Lung (tissue), 12 donors: Measurements from ENCODE around the gene CDK19. TPM values are rescaled to one million over a fixed set of nuclear protein-coding genes. Genes with fewer than 3 reads are reported as not detected.
A peak's percentile ranks its signal among the peaks of the same experiment; 100 is the strongest.

ENCODE experiments used
- ATAC-seq: fragments of 200-7000 bp; cut with Tn5 transposase; one replicate; pipeline ENCODE4 v1.9.1; 2020; ENCODE audit warnings: moderate number of reproducible peaks; ENCODE audit not compliant: insufficient read depth, low FRiP score
- DNase-seq, 3 donors: peaks; one replicate each; pipeline ENCODE4 v3.0.0-alpha.2; 2013 to 2017
- H3K27ac ChIP-seq, 2 donors: one replicate each; pipeline ENCODE4 v1.5.1; 2013; ENCODE audit warnings: mild to moderate bottlenecking in 2 of 2, moderate library complexity in 2 of 2, control low read depth in 1 of 2, inconsistent platforms in 1 of 2, low read depth in 1 of 2, low read length in 1 of 2
- H3K27me3 ChIP-seq, 3 donors: one replicate each; pipeline ENCODE4 v1.5.1; 2013; ENCODE audit warnings: low read length in 2 of 3; ENCODE audit not compliant: control insufficient read depth in 3 of 3, insufficient read depth in 3 of 3
- H3K36me3 ChIP-seq, 4 donors: one replicate each; pipeline ENCODE4 v1.5.1; 2013; ENCODE audit warnings: low read length in 4 of 4, mild to moderate bottlenecking in 1 of 4, moderate library complexity in 1 of 4; ENCODE audit not compliant: control insufficient read depth in 4 of 4, insufficient read depth in 4 of 4
- H3K4me1 ChIP-seq, 5 donors: one replicate each; pipeline ENCODE4 v1.5.1; 2013; ENCODE audit warnings: low read length in 5 of 5, mild to moderate bottlenecking in 2 of 5, moderate library complexity in 1 of 5; ENCODE audit not compliant: control insufficient read depth in 5 of 5, insufficient read depth in 5 of 5
- H3K4me3 ChIP-seq: one replicate; pipeline ENCODE4 v1.5.1; 2013; ENCODE audit warnings: mild to moderate bottlenecking, control low read depth, moderate library complexity
- H3K9ac ChIP-seq, 2 donors: one replicate each; pipeline ENCODE4 v1.5.1; 2013; ENCODE audit warnings: low read length in 2 of 2, control low read depth in 1 of 2; ENCODE audit not compliant: insufficient read depth in 1 of 2
- H3K9me3 ChIP-seq, 4 donors: one replicate each; pipeline ENCODE4 v1.5.1; 2013; ENCODE audit warnings: low read length in 3 of 4, mild to moderate bottlenecking in 1 of 4, moderate library complexity in 1 of 4; ENCODE audit not compliant: control insufficient read depth in 4 of 4, insufficient read depth in 3 of 4
- WGBS, 2 donors: extraction: QIAGEN DNeasy Blood & Tissue Kit; methylation state at CpG; one replicate each; pipeline ENCODE4 v1.1.7; 2013; 5-methylcytosine and 5-hydroxymethylcytosine counted together
- polyA plus RNA-seq, 2 donors: library from polyadenylated mRNA; stranded (reverse); fragments of 200-250 nt; gene quantifications; one replicate each; pipeline ENCODE4 v1.2.1, GENCODE V29; 2013
- total RNA-seq, 2 donors: library from RNA; depleted of rRNA in 1 of 2; stranded (reverse); fragments of >200 nt in 1 of 2; gene quantifications; one replicate each; pipeline ENCODE4 v1.2.1, GENCODE V29; 2014 to 2021
- TF ChIP-seq, protein P1 (sequence below): IDR thresholded peaks from 2 replicates; pipeline ENCODE4 v1.5.1; 2012; ENCODE audit warnings: mild to moderate bottlenecking; ENCODE audit errors: control extremely low read depth, extremely low read depth
- donor health status: control.
- donor health status: control.
- donor health status: Bipolar disorder and iron deficiency.
- donor health status: healthy.
- donor health status: DM: yes; HTN: yes; CAD: no.

Gene CDK19
- total and polyA plus RNA-seq, 4 donors, result 6.0 to 37.9 (median 10.4) TPM

DNA sequence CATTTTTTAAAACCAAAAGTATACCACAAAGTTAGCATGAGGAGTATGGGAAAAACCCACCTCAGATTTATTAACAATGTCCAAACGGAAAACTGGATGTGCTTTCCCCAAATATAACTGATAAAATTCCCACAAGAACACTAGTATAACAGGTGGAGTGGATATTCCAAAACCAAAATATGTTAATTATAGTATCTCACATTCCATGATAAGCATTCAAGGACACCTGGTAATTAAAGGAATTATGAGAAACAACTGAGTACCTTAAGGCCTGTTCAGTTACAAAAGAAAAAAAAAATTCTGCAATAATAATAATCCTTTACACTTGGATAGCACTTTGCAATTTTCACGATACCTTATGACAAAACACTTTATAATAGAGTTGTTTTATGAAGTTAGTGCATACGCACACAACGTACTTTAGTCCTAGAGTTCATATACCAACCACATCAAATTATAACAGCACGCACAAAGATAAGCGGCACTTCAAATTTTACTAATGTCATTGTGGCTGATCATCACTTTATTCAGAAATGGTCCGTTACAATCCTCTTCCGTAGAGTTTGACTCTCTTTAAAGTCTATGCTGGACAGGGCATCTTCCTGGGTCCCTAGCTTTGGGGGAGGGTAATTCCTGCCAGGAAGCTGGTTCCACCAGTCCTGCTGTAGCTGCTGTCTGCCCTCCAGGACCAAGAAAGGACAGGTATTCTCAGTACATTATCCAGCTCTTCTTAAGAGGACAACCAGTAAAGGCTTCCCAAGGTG, 1.7 kb downstream of the CDK19 start:
- Histone ChIP-seq H3K27me3 (no peaks in the 10 kb centered on the region), H3K9me3 (no peaks in the 10 kb centered on the region), H3K4me1 (peaks cover 0 to 11% (median 6%) of the 10 kb centered on the region in 5 donors), H3K27ac (no peak overlapping the region), H3K36me3 (peaks cover 0 to 5% (median 0%) of the 10 kb centered on the region in 4 donors), H3K9ac (peak overlapping the region in 1 of 2 donors; percentile 70), H3K4me3 (no peak overlapping the region)
- peak in 1 of 3 donors; percentile 32 for DNase-seq
- 65 to 69% methylated on average over 8 of the region's 8 CpGs for WGBS, 2 donors
- TF ChIP-seq, protein P1, sequence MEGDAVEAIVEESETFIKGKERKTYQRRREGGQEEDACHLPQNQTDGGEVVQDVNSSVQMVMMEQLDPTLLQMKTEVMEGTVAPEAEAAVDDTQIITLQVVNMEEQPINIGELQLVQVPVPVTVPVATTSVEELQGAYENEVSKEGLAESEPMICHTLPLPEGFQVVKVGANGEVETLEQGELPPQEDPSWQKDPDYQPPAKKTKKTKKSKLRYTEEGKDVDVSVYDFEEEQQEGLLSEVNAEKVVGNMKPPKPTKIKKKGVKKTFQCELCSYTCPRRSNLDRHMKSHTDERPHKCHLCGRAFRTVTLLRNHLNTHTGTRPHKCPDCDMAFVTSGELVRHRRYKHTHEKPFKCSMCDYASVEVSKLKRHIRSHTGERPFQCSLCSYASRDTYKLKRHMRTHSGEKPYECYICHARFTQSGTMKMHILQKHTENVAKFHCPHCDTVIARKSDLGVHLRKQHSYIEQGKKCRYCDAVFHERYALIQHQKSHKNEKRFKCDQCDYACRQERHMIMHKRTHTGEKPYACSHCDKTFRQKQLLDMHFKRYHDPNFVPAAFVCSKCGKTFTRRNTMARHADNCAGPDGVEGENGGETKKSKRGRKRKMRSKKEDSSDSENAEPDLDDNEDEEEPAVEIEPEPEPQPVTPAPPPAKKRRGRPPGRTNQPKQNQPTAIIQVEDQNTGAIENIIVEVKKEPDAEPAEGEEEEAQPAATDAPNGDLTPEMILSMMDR, result no peak
- ATAC-seq, result no peak

DNA sequence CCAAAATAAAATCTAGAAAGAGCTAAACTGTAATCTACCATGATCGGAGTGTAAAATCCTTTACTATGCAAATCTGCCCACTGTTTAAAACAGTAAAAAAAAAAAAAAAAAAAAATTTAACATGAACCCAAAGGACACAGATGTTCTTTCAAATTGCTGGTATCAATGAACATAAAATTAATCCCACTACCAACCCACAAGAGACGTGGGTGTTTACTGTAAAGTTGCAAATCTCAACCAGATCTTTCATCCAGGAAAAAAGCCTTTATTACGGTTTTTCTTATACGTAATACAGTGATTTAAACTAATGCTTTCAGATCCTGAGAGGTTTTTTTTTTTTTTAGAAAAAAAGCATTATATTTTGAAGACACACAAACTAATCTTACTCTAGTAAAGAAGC, 2.5 kb downstream of the CDK19 start:
- WGBS, 2 donors, result 93 to 94% methylated on average over 4 of the region's 4 CpGs
- Histone ChIP-seq H3K9me3 (no peaks in the 10 kb centered on the region), H3K4me3 (no peak overlapping the region), H3K36me3 (peaks cover 0 to 5% (median 0%) of the 10 kb centered on the region in 4 donors), H3K27ac (no peak overlapping the region), H3K27me3 (no peaks in the 10 kb centered on the region), H3K9ac (no peak overlapping the region), H3K4me1 (peaks cover 0 to 11% (median 6%) of the 10 kb centered on the region in 5 donors)
- TF ChIP-seq, protein P1, result no peak
- ATAC-seq (no peak), DNase-seq (no peak)

DNA sequence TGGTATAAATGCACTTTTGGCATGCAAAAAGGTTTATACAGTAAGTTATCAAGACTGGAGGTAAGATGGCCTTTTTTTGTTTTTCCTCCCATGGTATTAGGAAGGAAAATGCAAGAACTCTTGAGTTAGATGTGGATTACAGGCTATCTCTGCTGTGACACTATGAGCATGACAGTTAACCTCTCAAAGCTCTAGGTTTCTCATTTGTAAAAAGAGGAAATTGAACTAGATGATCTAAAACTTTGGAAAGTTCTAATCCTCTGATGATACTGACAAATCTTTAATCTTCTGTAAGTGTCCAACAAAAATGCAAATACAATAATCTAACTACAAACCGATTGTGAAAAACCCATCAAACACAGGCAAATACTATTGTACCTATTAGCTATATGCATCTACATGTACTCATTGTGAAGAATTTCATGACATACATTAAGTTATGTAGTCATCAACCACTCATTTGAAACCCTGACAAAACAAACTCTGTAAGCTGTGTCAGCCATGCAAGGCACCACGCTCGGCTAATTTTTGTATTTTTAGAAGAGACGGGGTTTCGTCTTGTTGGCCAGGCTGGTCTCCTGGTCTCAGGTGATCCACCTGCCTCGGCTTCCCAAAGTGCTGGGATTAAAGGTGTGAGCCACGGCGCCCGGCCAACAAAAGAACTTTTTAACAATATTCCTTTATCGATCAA, 4.2 kb downstream of the CDK19 start:
- WGBS, 2 donors, result 93 to 96% methylated on average over 10 of the region's 10 CpGs
- TF ChIP-seq, protein P1, result no peak
- Histone ChIP-seq H3K4me3 (no peak overlapping the region), H3K4me1 (peaks cover 0 to 9% (median 3%) of the 10 kb centered on the region in 5 donors), H3K9me3 (no peaks in the 10 kb centered on the region), H3K27me3 (no peaks in the 10 kb centered on the region), H3K9ac (no peak overlapping the region), H3K27ac (no peak overlapping the region), H3K36me3 (peaks cover 0 to 5% (median 0%) of the 10 kb centered on the region in 4 donors)
- ATAC-seq, result no peak
- no peak for DNase-seq
